Transverse colon (tissue), 3 donors: ENCODE results near the gene MED13.

Source experiments
- POLR2A ChIP-seq: fragments of 450-650 bp; IDR thresholded peaks from one replicate; pipeline ENCODE4 v1.6.1; 2016; ENCODE audit warnings: antibody characterized with exemption, mild to moderate bottlenecking, moderate library complexity
- TF ChIP-seq, protein P1 (sequence below), 5 experiments: fragments of 200-600 bp in 3 of 5; fragments of 450-650 bp in 2 of 5; sonication (generic) in 3 of 5; IDR thresholded peaks; 1 replicate in 2 of 5; 2 replicates in 3 of 5; pipeline ENCODE4 v1.5.1; 2016 to 2017; ENCODE audit warnings: antibody characterized with exemption in 5 of 5, inconsistent platforms in 3 of 5, mild to moderate bottlenecking in 2 of 5, moderate library complexity in 1 of 5

DNA sequence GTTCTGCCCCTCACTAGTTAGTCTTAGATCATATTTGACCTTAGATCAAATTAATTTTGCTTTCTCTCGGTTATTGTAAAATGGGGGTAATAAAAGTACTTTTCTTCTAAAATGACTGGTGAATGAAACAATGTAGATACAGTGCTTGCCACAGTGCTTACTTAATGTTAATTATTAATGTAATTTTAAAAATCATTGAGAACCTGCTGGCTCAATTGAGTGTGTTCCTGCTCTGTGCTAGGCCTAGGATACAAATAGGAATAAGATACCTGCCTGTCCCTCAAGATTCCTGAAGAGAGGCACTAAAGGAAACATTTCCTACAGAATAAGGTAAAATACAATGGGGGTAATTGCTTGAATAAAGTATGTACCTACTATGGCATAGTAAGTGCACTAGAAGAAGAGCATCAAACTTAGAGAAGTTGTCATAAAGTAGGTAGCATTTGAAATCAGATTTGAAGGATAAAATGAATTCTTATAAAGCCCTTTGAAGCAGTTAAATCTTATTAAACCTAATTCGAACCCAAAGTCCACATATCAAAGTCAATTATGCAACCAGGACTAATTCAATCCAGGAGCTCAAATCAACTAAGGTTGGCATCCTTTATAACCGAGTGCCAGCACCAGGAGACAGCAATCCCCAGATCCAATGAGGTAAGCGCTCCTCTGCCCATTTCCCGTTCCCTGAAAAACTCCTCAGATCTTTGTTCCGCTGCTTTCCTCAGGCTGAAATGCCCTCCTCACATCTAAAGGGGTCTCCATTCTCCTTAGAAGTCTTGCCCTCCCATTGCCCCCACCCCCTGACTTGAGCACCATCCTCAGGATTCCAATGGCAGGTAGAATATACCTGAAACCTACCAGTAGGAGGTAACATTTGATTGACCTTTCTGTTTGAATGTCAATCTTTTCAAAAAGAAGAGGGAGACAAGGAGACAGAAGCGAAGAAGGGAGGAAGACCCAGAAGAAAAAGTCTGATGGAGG lies 2.4 kb upstream of the MED13 start:
- TF ChIP-seq, protein P1, sequence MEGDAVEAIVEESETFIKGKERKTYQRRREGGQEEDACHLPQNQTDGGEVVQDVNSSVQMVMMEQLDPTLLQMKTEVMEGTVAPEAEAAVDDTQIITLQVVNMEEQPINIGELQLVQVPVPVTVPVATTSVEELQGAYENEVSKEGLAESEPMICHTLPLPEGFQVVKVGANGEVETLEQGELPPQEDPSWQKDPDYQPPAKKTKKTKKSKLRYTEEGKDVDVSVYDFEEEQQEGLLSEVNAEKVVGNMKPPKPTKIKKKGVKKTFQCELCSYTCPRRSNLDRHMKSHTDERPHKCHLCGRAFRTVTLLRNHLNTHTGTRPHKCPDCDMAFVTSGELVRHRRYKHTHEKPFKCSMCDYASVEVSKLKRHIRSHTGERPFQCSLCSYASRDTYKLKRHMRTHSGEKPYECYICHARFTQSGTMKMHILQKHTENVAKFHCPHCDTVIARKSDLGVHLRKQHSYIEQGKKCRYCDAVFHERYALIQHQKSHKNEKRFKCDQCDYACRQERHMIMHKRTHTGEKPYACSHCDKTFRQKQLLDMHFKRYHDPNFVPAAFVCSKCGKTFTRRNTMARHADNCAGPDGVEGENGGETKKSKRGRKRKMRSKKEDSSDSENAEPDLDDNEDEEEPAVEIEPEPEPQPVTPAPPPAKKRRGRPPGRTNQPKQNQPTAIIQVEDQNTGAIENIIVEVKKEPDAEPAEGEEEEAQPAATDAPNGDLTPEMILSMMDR (IDR thresholded peaks at IDR 0.05): no peak
- no peak for TF ChIP-seq POLR2A
